ENCODE results near the gene SAMM50. TPM values are rescaled to one million over a fixed set of nuclear protein-coding genes. Genes with fewer than 3 reads are reported as not detected.

The SAMM50 gene
- total and polyA plus RNA-seq, 4 donors, result 19.2 to 30.1 (median 26.0) TPM

DNA sequence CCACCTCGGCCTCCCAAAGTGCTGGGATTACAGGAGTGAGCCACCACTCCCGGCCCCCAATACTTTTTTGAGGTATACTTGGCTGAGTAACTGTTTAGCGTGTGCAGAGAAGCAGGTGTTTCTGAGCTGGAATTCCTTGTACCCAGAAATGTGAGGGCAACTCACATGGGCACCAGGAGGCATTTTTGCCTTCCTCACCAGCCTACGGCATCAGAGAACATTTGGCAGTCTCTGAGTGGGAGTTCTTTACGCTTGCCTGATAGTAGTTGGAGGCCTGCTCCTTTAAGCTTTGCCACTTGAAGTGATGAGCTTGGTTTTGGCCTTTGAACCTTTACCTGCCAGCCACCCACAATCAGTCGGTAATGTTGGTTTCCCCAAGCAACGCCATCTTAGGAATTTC is 78.0 kb downstream of the SAMM50 start:
- Histone ChIP-seq H3K27ac (ENCODE audit: low read depth in 1 of 2, low read length in 2 of 2) (no peak overlapping the region), H3K4me3 (ENCODE audit: low read depth in 1 of 3, low read length in 3 of 3) (no peak overlapping the region), H3K4me1 (ENCODE audit: control insufficient read depth in 4 of 4, insufficient read depth in 4 of 4, low read length in 3 of 4) (peaks cover 5 to 6% (median 5%) of the 10 kb centered on the region in 4 donors), H3K27me3 (ENCODE audit: control insufficient read depth in 4 of 4, insufficient read depth in 4 of 4, low read length in 3 of 4) (no peaks in the 10 kb centered on the region), H3K9me3 (ENCODE audit: control insufficient read depth in 4 of 4, low read length in 3 of 4) (no peaks in the 10 kb centered on the region), H3K9ac (ENCODE audit: low read depth in 1 of 2, low read length in 2 of 2) (no peak overlapping the region), H3K36me3 (ENCODE audit: control insufficient read depth in 4 of 4, insufficient read depth in 3 of 4, low read depth in 1 of 4, low read length in 3 of 4) (no peaks in the 10 kb centered on the region)
- no peak for DNase-seq (ENCODE audit: low spot score)
- 88% methylated on average over 7 of the region's 7 CpGs for WGBS
- TF ChIP-seq, protein P1, sequence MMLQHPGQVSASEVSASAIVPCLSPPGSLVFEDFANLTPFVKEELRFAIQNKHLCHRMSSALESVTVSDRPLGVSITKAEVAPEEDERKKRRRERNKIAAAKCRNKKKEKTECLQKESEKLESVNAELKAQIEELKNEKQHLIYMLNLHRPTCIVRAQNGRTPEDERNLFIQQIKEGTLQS (IDR thresholded peaks at IDR 0.05), result no peak
- TF ChIP-seq, protein P2, sequence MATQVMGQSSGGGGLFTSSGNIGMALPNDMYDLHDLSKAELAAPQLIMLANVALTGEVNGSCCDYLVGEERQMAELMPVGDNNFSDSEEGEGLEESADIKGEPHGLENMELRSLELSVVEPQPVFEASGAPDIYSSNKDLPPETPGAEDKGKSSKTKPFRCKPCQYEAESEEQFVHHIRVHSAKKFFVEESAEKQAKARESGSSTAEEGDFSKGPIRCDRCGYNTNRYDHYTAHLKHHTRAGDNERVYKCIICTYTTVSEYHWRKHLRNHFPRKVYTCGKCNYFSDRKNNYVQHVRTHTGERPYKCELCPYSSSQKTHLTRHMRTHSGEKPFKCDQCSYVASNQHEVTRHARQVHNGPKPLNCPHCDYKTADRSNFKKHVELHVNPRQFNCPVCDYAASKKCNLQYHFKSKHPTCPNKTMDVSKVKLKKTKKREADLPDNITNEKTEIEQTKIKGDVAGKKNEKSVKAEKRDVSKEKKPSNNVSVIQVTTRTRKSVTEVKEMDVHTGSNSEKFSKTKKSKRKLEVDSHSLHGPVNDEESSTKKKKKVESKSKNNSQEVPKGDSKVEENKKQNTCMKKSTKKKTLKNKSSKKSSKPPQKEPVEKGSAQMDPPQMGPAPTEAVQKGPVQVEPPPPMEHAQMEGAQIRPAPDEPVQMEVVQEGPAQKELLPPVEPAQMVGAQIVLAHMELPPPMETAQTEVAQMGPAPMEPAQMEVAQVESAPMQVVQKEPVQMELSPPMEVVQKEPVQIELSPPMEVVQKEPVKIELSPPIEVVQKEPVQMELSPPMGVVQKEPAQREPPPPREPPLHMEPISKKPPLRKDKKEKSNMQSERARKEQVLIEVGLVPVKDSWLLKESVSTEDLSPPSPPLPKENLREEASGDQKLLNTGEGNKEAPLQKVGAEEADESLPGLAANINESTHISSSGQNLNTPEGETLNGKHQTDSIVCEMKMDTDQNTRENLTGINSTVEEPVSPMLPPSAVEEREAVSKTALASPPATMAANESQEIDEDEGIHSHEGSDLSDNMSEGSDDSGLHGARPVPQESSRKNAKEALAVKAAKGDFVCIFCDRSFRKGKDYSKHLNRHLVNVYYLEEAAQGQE (IDR thresholded peaks at IDR 0.05), result no peak
- TF ChIP-seq, protein P3, sequence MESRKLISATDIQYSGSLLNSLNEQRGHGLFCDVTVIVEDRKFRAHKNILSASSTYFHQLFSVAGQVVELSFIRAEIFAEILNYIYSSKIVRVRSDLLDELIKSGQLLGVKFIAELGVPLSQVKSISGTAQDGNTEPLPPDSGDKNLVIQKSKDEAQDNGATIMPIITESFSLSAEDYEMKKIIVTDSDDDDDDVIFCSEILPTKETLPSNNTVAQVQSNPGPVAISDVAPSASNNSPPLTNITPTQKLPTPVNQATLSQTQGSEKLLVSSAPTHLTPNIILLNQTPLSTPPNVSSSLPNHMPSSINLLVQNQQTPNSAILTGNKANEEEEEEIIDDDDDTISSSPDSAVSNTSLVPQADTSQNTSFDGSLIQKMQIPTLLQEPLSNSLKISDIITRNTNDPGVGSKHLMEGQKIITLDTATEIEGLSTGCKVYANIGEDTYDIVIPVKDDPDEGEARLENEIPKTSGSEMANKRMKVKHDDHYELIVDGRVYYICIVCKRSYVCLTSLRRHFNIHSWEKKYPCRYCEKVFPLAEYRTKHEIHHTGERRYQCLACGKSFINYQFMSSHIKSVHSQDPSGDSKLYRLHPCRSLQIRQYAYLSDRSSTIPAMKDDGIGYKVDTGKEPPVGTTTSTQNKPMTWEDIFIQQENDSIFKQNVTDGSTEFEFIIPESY (IDR thresholded peaks at IDR 0.05), result no peak
- TF ChIP-seq GABPA (IDR thresholded peaks at IDR 0.05 in 1 of 2, conservative IDR thresholded peaks at IDR 0.05 in 1 of 2), result no peak
- TF ChIP-seq HNF4A (conservative IDR thresholded peaks at IDR 0.05), result no peak
- TF ChIP-seq HNF4G (IDR thresholded peaks at IDR 0.05), result no peak
- TF ChIP-seq, protein P4, sequence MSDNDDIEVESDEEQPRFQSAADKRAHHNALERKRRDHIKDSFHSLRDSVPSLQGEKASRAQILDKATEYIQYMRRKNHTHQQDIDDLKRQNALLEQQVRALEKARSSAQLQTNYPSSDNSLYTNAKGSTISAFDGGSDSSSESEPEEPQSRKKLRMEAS (IDR thresholded peaks at IDR 0.05), result no peak
- TF ChIP-seq, protein P5, sequence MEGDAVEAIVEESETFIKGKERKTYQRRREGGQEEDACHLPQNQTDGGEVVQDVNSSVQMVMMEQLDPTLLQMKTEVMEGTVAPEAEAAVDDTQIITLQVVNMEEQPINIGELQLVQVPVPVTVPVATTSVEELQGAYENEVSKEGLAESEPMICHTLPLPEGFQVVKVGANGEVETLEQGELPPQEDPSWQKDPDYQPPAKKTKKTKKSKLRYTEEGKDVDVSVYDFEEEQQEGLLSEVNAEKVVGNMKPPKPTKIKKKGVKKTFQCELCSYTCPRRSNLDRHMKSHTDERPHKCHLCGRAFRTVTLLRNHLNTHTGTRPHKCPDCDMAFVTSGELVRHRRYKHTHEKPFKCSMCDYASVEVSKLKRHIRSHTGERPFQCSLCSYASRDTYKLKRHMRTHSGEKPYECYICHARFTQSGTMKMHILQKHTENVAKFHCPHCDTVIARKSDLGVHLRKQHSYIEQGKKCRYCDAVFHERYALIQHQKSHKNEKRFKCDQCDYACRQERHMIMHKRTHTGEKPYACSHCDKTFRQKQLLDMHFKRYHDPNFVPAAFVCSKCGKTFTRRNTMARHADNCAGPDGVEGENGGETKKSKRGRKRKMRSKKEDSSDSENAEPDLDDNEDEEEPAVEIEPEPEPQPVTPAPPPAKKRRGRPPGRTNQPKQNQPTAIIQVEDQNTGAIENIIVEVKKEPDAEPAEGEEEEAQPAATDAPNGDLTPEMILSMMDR (IDR thresholded peaks at IDR 0.05; ENCODE audit: low read depth, low read length, missing input control), result no peak
- TF ChIP-seq FOXA1 (IDR thresholded peaks at IDR 0.05), result no peak
- no peak for TF ChIP-seq EGR1 (IDR thresholded peaks at IDR 0.05; ENCODE audit: low read depth in 2 of 2)
- TF ChIP-seq NR2F2 (IDR thresholded peaks at IDR 0.05), result no peak
- TF ChIP-seq RAD21 (IDR thresholded peaks at IDR 0.05), result no peak
- TF ChIP-seq SP1 (IDR thresholded peaks at IDR 0.05), result no peak
- TF ChIP-seq TAF1 (conservative IDR thresholded peaks at IDR 0.05), result no peak
- TF ChIP-seq YY1 (IDR thresholded peaks at IDR 0.05), result no peak
- TF ChIP-seq FOXA2 (IDR thresholded peaks at IDR 0.05), result no peak

DNA sequence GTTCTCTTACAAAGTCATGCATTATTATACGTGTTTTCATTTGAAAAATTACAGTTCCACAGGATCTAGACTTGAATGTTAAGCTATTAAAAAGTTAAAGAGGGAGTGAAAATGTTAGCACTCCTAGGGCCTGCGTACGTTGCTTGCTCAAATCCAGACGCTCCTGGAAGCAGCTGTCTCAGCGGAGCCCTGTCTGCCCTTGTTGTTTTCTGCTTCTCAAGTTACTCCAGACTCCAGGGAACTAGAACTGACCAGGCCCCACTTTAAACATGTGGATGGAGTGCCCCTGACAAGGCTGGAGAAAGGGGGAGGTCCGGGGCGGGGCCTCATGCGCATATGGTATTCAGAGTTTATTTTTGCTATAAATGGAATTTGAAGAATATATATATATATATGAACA is 78.5 kb downstream of the SAMM50 start:
- DNase-seq (ENCODE audit: low spot score), result no peak
- TF ChIP-seq RAD21 (IDR thresholded peaks at IDR 0.05) (no peak), FOXA2 (IDR thresholded peaks at IDR 0.05) (no peak), TAF1 (conservative IDR thresholded peaks at IDR 0.05) (no peak), GABPA (IDR thresholded peaks at IDR 0.05 in 1 of 2, conservative IDR thresholded peaks at IDR 0.05 in 1 of 2) (no peak), RXRA (IDR thresholded peaks at IDR 0.05) (no peak), YY1 (IDR thresholded peaks at IDR 0.05) (no peak), JUND (IDR thresholded peaks at IDR 0.05) (no peak), FOXA1 (IDR thresholded peaks at IDR 0.05) (no peak)
- TF ChIP-seq, protein P3 (IDR thresholded peaks at IDR 0.05), result no peak
- TF ChIP-seq, protein P2 (IDR thresholded peaks at IDR 0.05), result no peak
- WGBS, result 89% methylated on average over 8 of the region's 8 CpGs

More for the DNA sequence above, 78.5 kb downstream of the SAMM50 start:
- Histone ChIP-seq H3K4me3 (ENCODE audit: low read depth in 1 of 3, low read length in 3 of 3) (no peak overlapping the region), H3K9ac (ENCODE audit: low read depth in 1 of 2, low read length in 2 of 2) (no peak overlapping the region), H3K36me3 (ENCODE audit: control insufficient read depth in 4 of 4, insufficient read depth in 3 of 4, low read depth in 1 of 4, low read length in 3 of 4) (no peaks in the 10 kb centered on the region), H3K27ac (ENCODE audit: low read depth in 1 of 2, low read length in 2 of 2) (no peak overlapping the region), H3K4me1 (ENCODE audit: control insufficient read depth in 4 of 4, insufficient read depth in 4 of 4, low read length in 3 of 4) (peaks cover 5 to 6% (median 5%) of the 10 kb centered on the region in 4 donors), H3K27me3 (ENCODE audit: control insufficient read depth in 4 of 4, insufficient read depth in 4 of 4, low read length in 3 of 4) (no peaks in the 10 kb centered on the region), H3K9me3 (ENCODE audit: control insufficient read depth in 4 of 4, low read length in 3 of 4) (no peaks in the 10 kb centered on the region)

All from liver (tissue), 9 donors.